ENCODE results near the gene DOC2B.

Gene DOC2B

GRCh38 chr17:146983-147761 is 34.3 kb downstream of the DOC2B start:
- ChIA-PET CTCF (no interaction called here), POLR2A (no interaction called here)
- TF ChIP-seq SP1 (IDR thresholded peaks at IDR 0.05), result no peak
- TF ChIP-seq FOXM1 (IDR thresholded peaks at IDR 0.05; ENCODE audit: borderline replicate concordance), result no peak
- no peak for TF ChIP-seq TARDBP (IDR thresholded peaks at IDR 0.05)
- TF ChIP-seq L3MBTL2 (conservative IDR thresholded peaks at IDR 0.05), result no peak
- no peak for TF ChIP-seq FOXK2 (IDR thresholded peaks at IDR 0.05)
- no peak for TF ChIP-seq ELF4 (IDR thresholded peaks at IDR 0.05)
- TF ChIP-seq FOXA1 (IDR thresholded peaks at IDR 0.05), result no peak
- no peak for TF ChIP-seq CTBP1 (IDR thresholded peaks at IDR 0.05; ENCODE audit: borderline replicate concordance)
- no peak for TF ChIP-seq ZNF384 (IDR thresholded peaks at IDR 0.05)
- TF ChIP-seq HDGF (IDR thresholded peaks at IDR 0.05; ENCODE audit: borderline replicate concordance), result no peak
- no peak for TF ChIP-seq PKNOX1 (IDR thresholded peaks at IDR 0.05)
- no peak for TF ChIP-seq SUZ12 (IDR thresholded peaks at IDR 0.05)
- DNase-seq (ENCODE audit: extremely low spot score), result no peak

GRCh38 chr17:146546-146945 is 34.9 kb downstream of the DOC2B start:
- POLR2A ChIA-PET, result no interaction called here
- TF ChIP-seq FOXM1 (IDR thresholded peaks at IDR 0.05; ENCODE audit: borderline replicate concordance) (no peak), L3MBTL2 (conservative IDR thresholded peaks at IDR 0.05) (no peak), LEF1 (IDR thresholded peaks at IDR 0.05; ENCODE audit: borderline replicate concordance) (no peak), FOXA1 (IDR thresholded peaks at IDR 0.05) (no peak), PKNOX1 (IDR thresholded peaks at IDR 0.05) (no peak), ELF4 (IDR thresholded peaks at IDR 0.05) (no peak), CTBP1 (IDR thresholded peaks at IDR 0.05; ENCODE audit: borderline replicate concordance) (no peak), BHLHE40 (IDR thresholded peaks at IDR 0.05; ENCODE audit: borderline replicate concordance) (no peak), SP1 (IDR thresholded peaks at IDR 0.05) (no peak), HDGF (IDR thresholded peaks at IDR 0.05; ENCODE audit: borderline replicate concordance) (no peak), FOXK2 (IDR thresholded peaks at IDR 0.05) (no peak), ARNT (IDR thresholded peaks at IDR 0.05) (no peak), ZNF384 (IDR thresholded peaks at IDR 0.05) (no peak)
- CTCF ChIA-PET, result interaction anchor here (0.8 kb wide), 1 partner anchor 187 kb away, joined by 3 read pairs; no protein-coding TSS in a partner anchor
- no peak for DNase-seq (ENCODE audit: extremely low spot score)

- CTCF ChIA-PET, result interaction anchor here (0.8 kb wide), 1 partner anchor 188 kb away, joined by 3 read pairs; no protein-coding TSS in a partner anchor
- POLR2A ChIA-PET, result no interaction called here
- no peak for DNase-seq (ENCODE audit: extremely low spot score)
- TF ChIP-seq FOXA1 (IDR thresholded peaks at IDR 0.05), result no peak
- no peak for TF ChIP-seq TARDBP (IDR thresholded peaks at IDR 0.05)
- TF ChIP-seq ARNT (IDR thresholded peaks at IDR 0.05), result no peak
- no peak for TF ChIP-seq BHLHE40 (IDR thresholded peaks at IDR 0.05; ENCODE audit: borderline replicate concordance)
Observed at GRCh38 chr17:145671-146541, 35.5 kb downstream of the DOC2B start.

- CTCF ChIA-PET, result no interaction called here
- POLR2A ChIA-PET, result no interaction called here
- TF ChIP-seq L3MBTL2 (conservative IDR thresholded peaks at IDR 0.05), result no peak
- no peak for TF ChIP-seq ELF4 (IDR thresholded peaks at IDR 0.05)
- no peak for TF ChIP-seq HDGF (IDR thresholded peaks at IDR 0.05; ENCODE audit: borderline replicate concordance)
- no peak for TF ChIP-seq SUZ12 (IDR thresholded peaks at IDR 0.05)
- DNase-seq (ENCODE audit: extremely low spot score), result no peak
Observed at GRCh38 chr17:144936-145670, 36.3 kb downstream of the DOC2B start.

- POLR2A ChIA-PET, result no interaction called here
- peak; percentile 90 for DNase-seq (ENCODE audit: extremely low spot score)
- TF ChIP-seq FOXA1 (IDR thresholded peaks at IDR 0.05) (no peak), ELF4 (IDR thresholded peaks at IDR 0.05) (no peak), L3MBTL2 (conservative IDR thresholded peaks at IDR 0.05) (peak; percentile 74), FOXM1 (IDR thresholded peaks at IDR 0.05; ENCODE audit: borderline replicate concordance) (no peak), BHLHE40 (IDR thresholded peaks at IDR 0.05; ENCODE audit: borderline replicate concordance) (no peak)
Observed at GRCh38 chr17:143785-144281, 37.6 kb downstream of the DOC2B start.

GRCh38 chr17:142876-143784 is 38.3 kb downstream of the DOC2B start:
- POLR2A ChIA-PET, result no interaction called here
- DNase-seq (ENCODE audit: extremely low spot score), result no peak
- TF ChIP-seq ARNT (IDR thresholded peaks at IDR 0.05) (no peak), CTBP1 (IDR thresholded peaks at IDR 0.05; ENCODE audit: borderline replicate concordance) (no peak), FOXK2 (IDR thresholded peaks at IDR 0.05) (no peak), HDGF (IDR thresholded peaks at IDR 0.05; ENCODE audit: borderline replicate concordance) (no peak), PKNOX1 (IDR thresholded peaks at IDR 0.05) (no peak), SP1 (IDR thresholded peaks at IDR 0.05) (no peak), FOXM1 (IDR thresholded peaks at IDR 0.05; ENCODE audit: borderline replicate concordance) (no peak), ZNF384 (IDR thresholded peaks at IDR 0.05) (no peak), ELF4 (IDR thresholded peaks at IDR 0.05) (no peak), TARDBP (IDR thresholded peaks at IDR 0.05) (no peak), L3MBTL2 (conservative IDR thresholded peaks at IDR 0.05) (no peak), NFRKB (IDR thresholded peaks at IDR 0.05) (no peak), SUZ12 (IDR thresholded peaks at IDR 0.05) (no peak), LEF1 (IDR thresholded peaks at IDR 0.05; ENCODE audit: borderline replicate concordance) (no peak)
- CTCF ChIA-PET, result no interaction called here

More at GRCh38 chr17:143785-144281, 37.6 kb downstream of the DOC2B start:
- CTCF ChIA-PET, result no interaction called here
